Right lobe of liver (tissue), 4 donors: ENCODE results near the gene FGF14.
A peak's percentile ranks its signal among the peaks of the same experiment; 100 is the strongest.

Experiments
- POLR2A ChIP-seq: fragments of 450-650 bp; IDR thresholded peaks from one replicate; pipeline ENCODE4 v1.6.1; 2017; ENCODE audit warnings: antibody characterized with exemption, mild to moderate bottlenecking
- TF ChIP-seq, protein P1 (sequence below), 4 donors: fragments of 200-600 bp in 3 of 4; fragments of 450-650 bp in 1 of 4; IDR thresholded peaks; one replicate each; pipeline versions ENCODE4 v1.5.1 to v1.8.0; 2016 to 2022; ENCODE audit warnings: antibody characterized with exemption in 4 of 4, mild to moderate bottlenecking in 2 of 4
- donor health status: DM: no; HTN: no; CAD: no.
- donor health status: DM: no; HTN: no; CAD: no.
- donor health status: DM: no; HTN: yes; CAD: no.

DNA sequence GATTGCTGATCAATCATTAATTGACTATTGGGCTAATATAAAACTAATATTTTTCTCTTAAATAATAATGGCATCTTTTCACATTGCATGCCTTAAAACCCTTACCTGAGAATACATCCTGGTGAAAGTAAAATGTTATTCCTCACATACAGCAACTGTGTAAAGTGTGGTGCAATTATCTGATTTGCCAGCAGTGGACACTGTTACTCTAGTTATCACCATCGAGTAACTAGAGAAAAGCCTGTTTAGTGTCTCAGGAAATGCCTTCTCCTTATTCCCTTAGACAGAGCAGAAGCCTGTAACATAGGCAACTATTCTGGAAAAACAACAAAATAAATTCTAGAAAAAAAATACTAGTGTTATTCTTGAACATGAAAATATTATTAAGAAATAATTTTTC is 459.8 kb downstream of the FGF14 start:
- TF ChIP-seq, protein P1, sequence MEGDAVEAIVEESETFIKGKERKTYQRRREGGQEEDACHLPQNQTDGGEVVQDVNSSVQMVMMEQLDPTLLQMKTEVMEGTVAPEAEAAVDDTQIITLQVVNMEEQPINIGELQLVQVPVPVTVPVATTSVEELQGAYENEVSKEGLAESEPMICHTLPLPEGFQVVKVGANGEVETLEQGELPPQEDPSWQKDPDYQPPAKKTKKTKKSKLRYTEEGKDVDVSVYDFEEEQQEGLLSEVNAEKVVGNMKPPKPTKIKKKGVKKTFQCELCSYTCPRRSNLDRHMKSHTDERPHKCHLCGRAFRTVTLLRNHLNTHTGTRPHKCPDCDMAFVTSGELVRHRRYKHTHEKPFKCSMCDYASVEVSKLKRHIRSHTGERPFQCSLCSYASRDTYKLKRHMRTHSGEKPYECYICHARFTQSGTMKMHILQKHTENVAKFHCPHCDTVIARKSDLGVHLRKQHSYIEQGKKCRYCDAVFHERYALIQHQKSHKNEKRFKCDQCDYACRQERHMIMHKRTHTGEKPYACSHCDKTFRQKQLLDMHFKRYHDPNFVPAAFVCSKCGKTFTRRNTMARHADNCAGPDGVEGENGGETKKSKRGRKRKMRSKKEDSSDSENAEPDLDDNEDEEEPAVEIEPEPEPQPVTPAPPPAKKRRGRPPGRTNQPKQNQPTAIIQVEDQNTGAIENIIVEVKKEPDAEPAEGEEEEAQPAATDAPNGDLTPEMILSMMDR (IDR thresholded peaks at IDR 0.05), result peak; percentile 62 to 79 (median 68)
- TF ChIP-seq POLR2A, result no peak
